Muscle of arm (tissue), 12 donors: ENCODE data around the gene IGFL3. TPM values are rescaled to one million over a fixed set of nuclear protein-coding genes. Genes with fewer than 3 reads are reported as not detected.
"Not testable (repeated sequence)": the region's sequence is repeated elsewhere in the genome, so short reads cannot be mapped to it uniquely, and the experiment has no call there.

Source experiments
- DNase-seq: peaks from one replicate; pipeline ENCODE4 v3.0.0-alpha.2; 2013
- polyA plus RNA-seq, 12 donors: library from polyadenylated mRNA; unstranded; fragments of 120-200 nt; gene quantifications; one replicate each; pipeline ENCODE4 v1.2.1, GENCODE V29; 2013; ENCODE audit not compliant: insufficient read length in 12 of 12

The IGFL3 gene
- polyA plus RNA-seq, 12 donors: not detected

DNA sequence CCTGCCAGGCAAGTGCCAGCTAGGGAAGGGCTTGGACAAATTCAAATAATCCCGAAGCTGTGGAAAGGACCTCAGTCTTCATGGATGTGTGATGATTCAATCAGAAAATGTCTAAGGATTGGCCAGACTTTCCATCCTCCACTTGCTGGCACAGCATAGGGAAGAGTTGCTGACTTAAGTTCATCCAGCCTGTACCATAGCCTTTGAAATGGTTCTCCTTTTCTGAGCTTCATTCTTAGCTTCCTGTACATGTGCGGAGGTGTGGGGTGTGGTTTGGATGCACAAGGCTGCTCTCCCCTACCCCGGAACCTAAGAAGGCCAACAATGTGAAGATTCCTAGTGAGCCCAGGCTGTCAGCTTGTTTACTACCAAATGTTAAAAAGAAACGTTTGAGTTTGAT lies 959 bp upstream of the IGFL3 start:
- no peak for DNase-seq

DNA sequence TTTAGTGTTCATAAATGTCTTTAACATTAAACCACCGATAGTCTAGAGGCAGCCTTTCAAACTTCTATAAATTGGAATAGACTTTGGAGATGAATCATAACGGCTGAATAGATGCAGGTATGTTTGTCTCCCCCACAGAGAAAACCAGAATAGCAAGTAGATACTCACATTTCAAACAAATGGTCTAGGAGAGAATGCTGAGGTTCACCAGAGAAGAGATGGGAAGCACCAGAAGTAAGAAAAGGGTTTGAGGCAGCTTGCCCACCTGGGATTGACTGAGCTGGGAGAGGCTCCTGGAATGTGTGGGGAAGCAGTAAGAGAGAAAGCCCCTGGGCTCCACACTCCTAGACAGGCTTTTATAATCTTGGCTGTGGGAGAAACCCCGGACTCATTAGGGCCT lies 6.4 kb downstream of the IGFL3 start:
- DNase-seq: no peak

DNA sequence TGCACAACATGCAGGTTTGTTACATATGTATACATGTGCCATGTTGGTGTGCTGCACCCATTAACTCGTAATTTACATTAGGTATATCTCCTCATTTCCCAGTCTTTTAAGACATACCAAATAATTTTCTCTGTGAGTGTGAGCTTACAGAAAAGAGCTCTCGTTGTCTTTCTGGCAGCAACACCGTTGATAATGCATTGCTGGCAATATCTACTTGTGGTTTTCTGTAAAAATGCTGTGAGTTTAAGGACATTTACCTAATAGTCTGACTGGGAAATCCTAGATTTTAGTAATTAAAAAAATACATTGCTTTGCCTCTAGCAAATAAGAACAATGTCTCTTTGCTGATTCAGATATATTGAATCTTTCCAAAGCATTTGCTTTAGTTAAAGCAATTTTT lies 8.4 kb downstream of the IGFL3 start:
- no peak for DNase-seq

DNA sequence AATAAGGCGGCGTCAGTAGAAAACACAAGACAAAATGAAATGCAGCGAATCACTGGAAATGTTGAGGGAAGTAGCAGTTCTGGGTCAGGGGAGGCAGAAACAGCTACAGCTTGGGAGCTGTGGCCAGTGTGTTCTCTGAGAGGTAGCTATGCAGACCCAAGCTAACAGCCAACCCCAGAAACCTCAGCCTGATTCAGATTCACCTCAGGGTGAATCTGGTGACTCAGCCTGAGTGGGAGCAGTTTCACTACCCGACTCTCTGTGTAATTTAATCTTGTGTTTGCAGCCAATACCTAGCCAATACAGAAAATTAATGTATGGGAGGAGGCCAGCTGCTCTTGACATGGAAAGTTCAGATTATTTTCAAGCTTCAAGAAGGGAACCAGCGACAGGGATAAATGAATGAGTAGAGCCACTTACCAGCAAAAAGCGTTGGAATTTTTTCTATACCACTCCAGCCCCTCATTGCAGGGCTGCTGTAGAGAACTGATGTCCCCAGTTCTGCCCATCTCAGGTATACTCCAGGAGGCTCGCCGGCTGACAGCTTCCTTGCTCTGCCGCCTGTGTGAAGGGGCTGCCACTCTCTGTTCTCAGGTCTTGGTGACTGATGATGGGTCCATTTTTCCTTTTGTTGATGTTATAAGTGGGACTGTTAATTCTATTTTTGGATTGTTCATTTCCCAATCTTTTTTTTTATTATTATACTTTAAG lies 8.9 kb downstream of the IGFL3 start:
- no peak for DNase-seq

DNA sequence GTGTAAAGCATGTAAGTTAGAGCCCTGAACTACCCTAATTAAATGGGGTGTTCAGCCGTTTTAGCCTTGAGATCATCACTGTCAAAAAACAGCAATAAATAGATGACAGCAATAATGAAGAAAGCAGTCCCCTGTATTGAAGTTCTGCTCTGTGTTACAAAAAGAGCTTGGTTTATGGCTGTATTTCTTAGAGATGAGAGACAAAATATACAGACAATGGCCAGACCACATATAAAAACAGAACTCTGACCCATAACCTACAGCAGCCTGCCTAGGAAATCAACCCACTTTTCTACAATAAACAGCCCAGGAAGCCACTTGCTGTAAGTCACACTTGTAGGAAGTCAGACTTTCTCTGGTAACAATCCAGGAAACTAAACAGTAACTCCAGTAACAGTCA lies 10.8 kb downstream of the IGFL3 start:
- no peak for DNase-seq

DNA sequence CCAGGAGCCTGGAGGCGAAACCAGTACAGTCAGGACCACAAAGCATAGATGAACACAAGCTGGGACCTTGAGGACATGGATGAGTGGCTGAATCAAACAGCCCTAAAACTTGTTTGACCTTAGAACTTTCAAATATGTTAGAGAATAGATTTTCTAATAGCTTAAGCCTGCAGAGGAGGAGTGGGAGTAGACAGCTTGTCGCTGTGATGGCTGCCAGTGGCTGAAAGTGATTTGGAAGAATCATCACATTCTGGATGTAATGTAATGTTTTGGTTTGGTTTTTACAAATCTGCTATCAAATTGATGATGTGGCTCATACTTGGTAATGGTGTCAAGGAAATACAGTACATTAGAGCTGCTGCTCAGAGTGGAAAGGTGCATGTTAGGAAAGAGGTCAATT lies 12.0 kb downstream of the IGFL3 start:
- no peak for DNase-seq

DNA sequence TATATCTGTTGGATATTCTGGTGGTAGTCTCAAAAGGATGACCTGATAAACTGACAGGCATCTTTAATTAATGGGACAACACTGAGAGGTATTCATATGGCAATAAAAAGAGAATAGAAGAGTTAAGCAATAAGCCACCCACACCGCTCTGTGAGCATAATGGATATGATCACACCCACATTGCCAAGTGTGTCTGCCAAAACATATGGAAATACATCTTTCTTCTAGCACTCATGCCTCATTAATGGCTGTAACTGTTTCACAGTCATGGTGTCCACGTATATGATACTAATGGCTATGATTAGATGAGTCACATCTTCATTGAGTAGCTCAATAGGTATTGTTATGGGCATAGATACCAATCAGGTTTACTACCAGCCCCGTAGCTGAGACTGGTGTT lies 13.1 kb downstream of the IGFL3 start:
- no peak for DNase-seq

DNA sequence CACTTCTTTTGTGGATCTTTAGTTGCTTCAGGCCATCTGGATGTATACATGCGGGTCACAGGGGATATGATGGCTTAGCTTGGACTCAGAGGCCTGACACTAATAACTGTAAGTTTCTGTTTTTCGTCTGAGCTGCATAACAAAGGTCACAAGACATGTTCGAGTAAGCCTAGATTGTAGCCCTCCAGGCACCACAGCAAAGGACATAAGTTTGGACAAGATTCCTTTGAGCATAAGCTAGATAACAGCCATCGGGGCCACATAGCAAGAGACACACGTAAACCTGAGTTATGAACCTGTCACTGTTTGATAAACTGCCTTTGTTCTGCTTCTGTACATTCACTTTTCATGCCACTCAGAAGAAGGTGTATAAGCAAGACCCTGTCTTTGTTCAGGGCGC lies 14.6 kb downstream of the IGFL3 start:
- no peak for DNase-seq

DNA sequence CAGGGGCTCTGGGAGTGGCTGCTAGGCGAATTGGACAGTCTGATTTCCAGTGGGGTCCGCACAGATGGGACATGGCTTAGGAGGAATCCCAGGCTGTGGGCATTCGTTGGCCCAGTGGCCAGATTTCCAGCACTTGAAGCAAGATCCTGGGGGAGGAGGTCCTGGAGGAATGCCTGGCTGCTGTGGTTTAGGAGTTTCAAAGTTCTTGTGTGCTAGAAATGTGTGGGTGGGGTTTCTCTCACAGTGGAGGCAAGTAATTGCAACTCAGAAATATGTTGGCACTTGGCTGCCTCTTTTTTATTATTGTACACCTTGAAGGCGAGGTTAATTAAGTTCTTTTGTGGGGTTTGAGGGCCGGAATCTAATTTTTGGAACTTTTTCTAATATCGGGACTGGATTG lies 17.1 kb downstream of the IGFL3 start:
- no peak for DNase-seq

DNA sequence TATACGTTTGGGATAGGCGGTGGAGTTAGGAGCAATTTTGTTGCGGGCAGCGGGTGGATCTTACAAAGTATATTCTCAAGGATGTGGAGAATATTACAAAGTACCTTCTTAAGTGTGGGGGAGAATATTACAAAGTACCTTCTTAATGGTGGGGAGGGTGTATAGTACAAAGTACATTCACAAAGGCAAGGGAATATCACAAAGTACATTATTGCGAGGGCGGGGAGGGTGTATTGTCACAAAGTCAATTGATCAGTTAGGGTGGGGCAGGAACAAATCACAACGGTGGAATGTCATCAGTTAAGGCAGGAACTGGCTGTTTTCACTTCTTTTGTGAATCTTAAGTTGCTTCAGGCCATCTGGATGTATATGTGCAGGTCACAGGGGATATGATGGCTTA lies 22.2 kb downstream of the IGFL3 start:
- not testable (repeated sequence) for DNase-seq

DNA sequence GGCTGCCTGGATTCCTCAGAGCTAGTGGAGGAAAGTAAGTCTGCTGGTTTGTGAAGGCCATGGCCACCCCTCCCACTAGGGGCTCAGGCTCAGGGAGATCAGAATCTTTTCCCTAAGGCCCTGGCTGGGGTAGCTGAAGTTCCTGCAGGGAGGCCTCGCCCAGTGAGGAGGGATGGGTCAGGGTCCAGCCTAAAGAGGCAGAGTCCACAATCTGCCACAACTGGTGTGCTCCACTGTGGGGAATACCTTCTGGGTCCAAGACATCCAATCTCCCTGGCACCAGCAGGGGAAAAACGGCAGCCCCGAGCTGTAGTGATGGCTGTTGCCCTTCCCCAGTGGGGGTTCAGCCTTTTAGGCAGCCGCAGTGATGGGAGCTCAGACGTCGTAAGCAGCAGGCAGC lies 23.2 kb downstream of the IGFL3 start:
- no peak for DNase-seq

DNA sequence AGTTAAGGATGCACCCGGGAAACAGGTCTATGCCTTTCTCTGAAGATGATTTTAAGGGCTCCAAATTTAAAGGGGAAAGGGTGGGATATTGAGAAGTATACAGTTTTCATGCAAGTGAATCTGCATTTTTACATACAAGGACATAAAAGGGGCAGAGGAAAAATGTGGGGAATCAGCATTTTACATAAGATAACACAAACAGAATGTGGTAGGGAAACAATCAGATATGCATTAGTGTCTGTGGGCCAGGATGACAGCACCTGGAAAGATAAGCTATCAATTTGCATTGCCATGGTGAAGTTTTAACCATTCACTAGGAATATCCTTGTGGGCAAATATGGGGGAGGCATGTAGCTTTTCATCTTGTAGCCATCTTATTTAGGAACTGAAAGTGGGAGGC lies 24.1 kb downstream of the IGFL3 start:
- DNase-seq: no peak

DNA sequence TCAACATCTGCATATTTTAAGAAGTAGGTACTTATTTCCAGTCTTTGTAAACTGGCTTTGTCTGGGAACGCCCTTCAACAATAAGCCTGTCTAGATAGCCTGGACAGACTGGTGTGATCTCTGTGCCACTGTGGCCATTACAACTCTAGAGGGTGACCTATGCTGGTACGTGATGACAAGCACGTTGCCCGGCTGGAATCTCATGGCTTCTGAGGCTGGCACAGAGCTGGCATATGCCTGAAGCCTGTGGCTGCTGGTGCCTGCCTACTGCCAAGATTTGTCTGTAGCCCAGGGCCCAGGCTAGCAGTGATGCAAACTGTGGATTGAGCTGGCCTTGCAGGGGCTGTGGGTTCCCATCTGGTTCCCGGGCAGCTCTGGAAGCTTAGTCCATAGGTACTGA lies 34.0 kb downstream of the IGFL3 start:
- DNase-seq: no peak

DNA sequence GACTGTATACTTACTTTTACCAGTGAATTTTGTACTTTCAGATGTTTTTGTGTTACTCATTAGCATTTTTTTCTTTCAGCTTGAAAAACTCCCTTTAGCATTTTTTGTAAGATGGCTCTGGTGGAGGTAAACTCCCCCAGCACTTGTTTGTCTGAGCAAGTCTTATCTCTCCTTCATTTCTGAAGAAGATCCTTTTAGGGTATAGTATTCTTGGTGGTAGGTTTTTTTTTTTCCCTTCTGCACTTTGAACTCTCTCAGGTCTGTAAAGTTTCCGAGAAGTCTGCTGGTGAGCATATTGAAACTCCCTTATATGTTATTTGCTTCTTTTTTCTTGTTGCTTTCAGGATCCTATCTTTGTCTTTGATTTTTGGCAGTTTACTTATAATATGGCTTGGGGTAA lies 35.1 kb downstream of the IGFL3 start:
- no peak for DNase-seq

DNA sequence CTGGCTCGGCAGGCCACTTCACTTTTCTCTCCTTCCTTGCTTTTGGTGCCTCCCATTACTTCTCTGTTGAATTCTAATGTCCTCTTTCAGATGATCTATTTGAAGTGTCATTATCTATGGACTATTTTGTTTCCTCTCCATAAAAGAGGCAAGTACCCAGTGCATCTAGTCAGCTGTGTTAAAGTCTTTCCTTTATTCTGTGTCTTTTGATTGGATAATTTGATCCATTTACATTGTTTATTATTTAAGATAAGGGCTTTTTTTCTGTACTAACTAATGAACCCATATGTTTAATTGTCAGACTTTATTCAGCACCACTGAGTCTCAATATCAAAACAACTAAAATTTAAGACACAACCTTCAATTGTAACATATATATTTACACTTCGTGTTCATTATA lies 36.4 kb downstream of the IGFL3 start:
- no peak for DNase-seq

DNA sequence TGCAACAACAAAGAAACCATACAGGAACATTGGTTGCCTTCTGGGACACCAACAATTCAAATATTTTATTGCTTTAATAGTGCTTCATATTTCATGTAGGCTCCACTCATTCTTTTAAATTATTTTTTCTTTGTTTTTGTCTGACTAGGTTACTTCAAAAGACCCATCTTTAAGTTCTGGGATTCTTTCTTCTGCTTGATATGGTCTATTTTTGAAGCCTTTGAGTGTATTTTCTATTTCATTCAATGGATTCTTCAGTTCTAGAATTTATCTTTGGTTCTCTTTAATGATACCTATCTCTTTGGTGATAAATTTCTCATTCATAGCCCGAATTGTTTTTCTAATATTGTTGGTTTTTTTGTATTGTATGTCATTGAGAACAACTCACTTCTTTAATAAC lies 38.6 kb downstream of the IGFL3 start:
- DNase-seq: no peak

DNA sequence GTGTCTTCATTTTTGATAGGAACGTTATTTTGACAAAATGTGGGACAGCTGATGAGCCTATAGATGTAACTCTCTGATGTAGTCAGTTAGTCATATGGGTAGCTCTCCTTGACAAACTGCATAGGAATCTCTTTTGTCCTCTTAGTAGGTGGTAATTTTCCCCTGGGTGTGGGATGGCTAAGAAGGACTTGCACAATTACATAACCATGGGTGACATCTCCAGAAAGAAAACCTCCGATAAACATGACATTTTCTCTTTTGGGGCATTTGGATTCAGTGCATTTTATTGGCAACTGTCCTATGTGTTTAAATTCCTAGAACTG lies 41.8 kb downstream of the IGFL3 start:
- DNase-seq: no peak

DNA sequence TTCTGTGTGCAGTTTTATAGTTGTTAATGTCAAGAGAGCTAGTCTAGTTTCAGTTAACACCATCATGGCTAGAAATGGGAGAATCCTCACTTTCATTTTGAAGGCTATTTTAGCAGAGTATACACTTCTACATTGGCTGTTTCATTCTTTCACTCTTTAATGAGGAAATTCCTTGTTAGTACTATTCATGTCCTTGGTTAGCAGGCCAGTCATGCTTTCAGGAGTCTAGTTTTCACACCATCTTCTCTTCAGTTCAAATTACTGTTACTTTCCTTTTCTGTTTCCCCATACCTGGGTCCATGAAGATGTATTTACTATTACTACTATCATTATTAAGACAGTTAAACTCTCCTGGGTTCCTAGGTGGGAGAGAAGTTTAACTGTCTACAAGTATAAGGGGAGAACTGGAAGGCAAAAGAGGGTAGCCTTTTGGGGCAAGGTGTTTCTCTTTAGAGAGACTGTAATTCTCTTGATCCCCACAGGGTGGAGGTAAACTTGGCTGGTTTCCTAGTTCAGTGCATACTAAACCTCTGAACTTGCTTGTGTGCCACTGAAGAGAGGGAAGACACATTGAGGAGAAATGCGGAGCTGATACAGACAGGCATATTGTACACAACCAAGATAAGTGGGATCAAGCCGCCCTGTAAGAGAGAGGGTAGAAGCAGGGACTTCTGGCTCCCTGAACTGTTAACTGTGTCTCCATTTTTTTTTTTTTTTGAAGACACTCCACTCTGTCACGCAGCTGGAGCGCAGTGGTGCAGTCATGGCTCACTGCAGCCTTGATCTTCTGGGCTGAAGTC lies 42.4 kb downstream of the IGFL3 start:
- DNase-seq: no peak

DNA sequence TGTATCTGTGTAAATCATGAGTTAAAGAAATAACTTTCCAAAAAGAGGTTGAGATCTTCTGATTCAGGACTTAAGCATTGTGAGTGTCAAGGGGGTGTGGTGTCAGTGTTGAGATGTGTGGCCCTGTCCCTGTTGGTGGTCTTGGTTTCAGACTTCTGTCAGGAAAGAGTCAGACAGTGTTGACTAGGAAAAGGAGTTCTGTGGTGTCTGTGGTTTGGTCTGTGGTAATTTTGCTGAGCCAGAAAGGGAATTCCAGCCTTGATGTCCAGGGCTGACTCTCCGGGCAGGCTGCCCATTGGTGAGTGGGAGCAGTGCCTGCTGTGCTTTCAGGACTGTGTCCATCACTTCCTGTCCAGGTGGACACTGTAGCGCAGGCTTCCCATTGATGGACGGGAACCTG lies 43.9 kb downstream of the IGFL3 start:
- no peak for DNase-seq

DNA sequence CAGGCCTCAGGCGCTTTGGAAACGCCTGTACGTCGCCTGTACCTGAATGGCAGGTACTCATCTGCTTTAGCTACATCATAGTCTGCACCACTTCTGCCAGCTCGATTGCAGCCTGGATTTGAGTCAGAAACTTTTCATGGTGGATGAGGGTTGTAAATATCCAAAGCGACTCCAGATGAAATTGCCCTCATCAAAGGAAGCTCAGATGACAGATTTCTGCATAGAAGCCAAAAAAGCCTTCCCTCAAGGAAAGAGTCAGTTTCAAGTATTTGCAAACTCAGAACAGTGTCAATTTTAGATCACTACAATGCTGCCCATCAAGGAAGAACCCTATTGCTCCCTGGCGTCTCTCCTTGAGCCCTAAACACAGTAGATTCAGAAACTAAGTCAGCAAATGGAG lies 44.9 kb downstream of the IGFL3 start:
- no peak for DNase-seq

DNA sequence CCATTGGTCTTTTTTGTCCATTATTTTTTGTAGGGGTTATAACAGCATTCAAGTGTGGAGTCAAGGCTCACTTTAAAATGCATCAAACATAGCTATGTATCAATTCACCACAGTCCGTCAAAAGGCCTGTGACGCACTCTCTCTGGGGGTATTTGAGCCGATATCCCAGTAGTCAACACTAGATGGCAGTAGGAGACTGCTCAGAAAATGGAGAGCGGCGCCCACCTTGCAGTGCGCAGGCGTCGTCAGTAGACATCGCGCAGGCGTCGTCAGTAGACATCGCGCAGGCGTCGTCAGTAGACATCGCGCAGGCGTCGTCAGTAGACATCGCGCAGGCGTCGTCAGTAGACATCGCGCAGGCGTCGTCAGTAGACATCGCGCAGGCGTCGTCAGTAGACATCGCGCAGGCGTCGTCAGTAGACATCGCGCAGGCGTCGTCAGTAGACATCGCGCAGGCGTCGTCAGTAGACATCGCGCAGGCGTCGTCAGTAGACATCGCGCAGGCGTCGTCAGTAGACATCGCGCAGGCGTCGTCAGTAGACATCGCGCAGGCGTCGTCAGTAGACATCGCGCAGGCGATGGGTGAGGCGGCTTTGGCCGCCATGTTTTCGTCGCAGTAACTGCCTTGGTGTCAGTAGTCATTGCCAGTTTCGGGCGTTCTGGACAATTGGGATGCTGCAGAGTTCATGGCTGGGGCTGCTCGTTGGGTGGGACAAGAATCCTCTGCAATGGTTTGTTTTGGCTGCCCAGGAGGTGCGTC lies 45.7 kb downstream of the IGFL3 start:
- DNase-seq: peak; percentile 15

DNA sequence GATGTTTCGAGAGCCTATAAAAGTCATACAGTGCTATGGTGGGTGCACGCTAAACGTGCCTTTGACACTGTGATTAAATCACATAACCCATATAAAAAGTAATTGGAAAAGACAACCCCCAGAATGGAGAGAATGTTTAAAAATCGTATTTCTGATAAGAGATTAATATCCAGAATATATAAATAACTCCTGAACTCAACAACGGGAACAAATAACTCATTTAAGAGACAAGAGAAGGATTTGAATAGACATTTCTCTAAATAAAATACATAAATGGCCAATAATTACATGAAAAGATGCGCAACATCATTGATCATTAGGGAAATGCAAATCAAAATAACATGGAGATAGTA lies 46.7 kb downstream of the IGFL3 start:
- no peak for DNase-seq
